Activated T-cell treated with anti-CD3 and anti-CD28 coated beads for 4 hours (primary cell): ENCODE results near the gene RBBP9.
A peak's percentile ranks its signal among the peaks of the same experiment; 100 is the strongest.
"Not testable (repeated sequence)": the region's sequence is repeated elsewhere in the genome, so short reads cannot be mapped to it uniquely, and the experiment has no call there.

Experiments
- DNase-seq: peaks from one replicate; pipeline ENCODE4 v3.0.0-alpha.2; 2020

RBBP9 gene

GRCh38 chr20:18501672-18502071, 4.6 kb upstream of the RBBP9 start:
- not testable (repeated sequence) for DNase-seq

- no peak for DNase-seq
Measured at GRCh38 chr20:18497603-18498002, 578 bp upstream of the RBBP9 start.

- DNase-seq, result no peak
Measured at GRCh38 chr20:18496042-18496441, 983 bp downstream of the RBBP9 start.

GRCh38 chr20:18488301-18488700, 8.7 kb downstream of the RBBP9 start:
- no peak for DNase-seq

- no peak for DNase-seq
Measured at GRCh38 chr20:18481596-18481995, 15.4 kb downstream of the RBBP9 start.

- DNase-seq, result no peak
Measured at GRCh38 chr20:18477821-18478220, 19.2 kb downstream of the RBBP9 start.

- no peak for DNase-seq
Measured at GRCh38 chr20:18477218-18477617, 19.8 kb downstream of the RBBP9 start.

GRCh38 chr20:18466894-18467730, 29.9 kb downstream of the RBBP9 start, which contains the start of the genes DZANK1 and POLR3F:
DZANK1 (minus strand) TSS chr20:18467030; CDS start chr20:18465358, 1,672 bp downstream.
POLR3F (plus strand) TSS chr20:18467390; CDS start chr20:18467507, 117 bp downstream.
- peak; percentile 89 for DNase-seq

- no peak for DNase-seq
Measured at GRCh38 chr20:18466574-18466893, 30.5 kb downstream of the RBBP9 start.

- no peak for DNase-seq
Measured at GRCh38 chr20:18465536-18466200, 31.4 kb downstream of the RBBP9 start.

GRCh38 chr20:18456600-18456999, 40.4 kb downstream of the RBBP9 start:
- no peak for DNase-seq

- DNase-seq, result no peak
Measured at GRCh38 chr20:18443886-18444285, 53.1 kb downstream of the RBBP9 start.

- DNase-seq, result no peak
Measured at GRCh38 chr20:18440403-18440802, 56.6 kb downstream of the RBBP9 start.

GRCh38 chr20:18436847-18437246, 60.2 kb downstream of the RBBP9 start:
- no peak for DNase-seq
